Pons (tissue), 1 donor: ENCODE measurements around the gene STAB2.
"Not testable (repeated sequence)": the region's sequence is repeated elsewhere in the genome, so short reads cannot be mapped to it uniquely, and the experiment has no call there.

Experiments
- DNase-seq: peaks from one replicate; pipeline ENCODE4 v3.0.0-alpha.2; 2016; ENCODE audit warnings: low spot score

The STAB2 gene

DNA sequence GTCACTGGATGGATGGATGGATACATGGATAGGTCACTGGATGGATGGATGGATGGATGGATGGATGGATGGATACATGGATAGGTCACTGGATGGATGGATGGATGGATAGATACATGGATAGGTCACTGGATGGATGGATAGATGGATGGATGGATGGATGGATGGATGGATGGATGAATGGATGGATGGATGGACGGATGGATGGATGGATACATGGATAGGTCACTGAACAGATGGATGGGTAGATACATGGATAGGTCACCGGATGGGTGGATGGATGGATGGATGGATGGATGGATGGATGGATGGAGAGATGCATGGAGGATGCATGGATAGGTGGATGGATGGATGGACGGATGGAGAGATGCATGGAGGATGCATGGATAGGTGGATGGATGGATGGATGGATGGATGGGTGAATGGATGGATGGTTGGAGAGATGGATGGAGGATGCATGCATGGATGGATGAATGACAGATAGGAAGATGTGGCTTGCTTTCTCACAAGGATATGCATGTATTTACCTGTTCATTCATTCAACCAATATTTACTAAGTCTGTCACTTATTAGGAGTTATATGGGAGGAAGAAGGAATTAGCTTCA is 66.6 kb downstream of the STAB2 start:
- DNase-seq: not testable (repeated sequence)

DNA sequence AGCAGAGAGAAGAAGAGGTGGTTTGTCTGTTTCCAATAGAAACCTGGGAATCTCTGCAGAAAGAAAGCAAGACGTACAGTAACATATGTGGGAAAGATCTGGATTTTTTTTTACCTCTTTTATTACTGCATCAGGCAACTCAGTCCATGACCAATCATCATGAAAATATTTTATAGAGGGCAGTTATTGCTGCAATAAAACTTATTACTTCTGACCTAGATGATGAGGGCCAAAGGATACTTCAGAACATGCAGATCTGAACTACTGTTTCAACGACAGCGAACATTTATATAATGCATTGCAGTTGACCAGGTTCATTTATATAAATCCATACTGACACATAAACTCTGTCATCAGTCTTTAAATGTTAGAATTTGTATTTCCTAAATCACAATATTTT is 67.7 kb downstream of the STAB2 start:
- no peak for DNase-seq

DNA sequence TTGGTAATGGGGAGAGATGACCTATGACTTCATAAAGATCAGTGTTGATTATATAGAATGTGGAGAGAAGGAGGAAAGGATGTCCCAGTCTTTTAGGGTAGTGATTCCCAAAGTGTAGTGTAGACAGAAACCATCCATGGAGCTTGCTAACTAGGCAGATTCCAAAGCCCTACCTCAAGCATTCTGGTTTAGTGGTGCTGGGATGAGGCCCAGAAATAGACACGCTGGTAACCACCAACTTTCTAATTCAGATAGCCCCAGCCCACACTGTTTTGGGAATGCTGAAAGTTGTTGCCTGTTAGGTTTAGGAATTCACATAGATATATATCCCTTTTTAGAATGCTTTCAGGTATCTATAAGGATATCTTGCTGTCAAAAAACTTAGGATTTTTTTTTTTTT is 69.2 kb downstream of the STAB2 start:
- no peak for DNase-seq

DNA sequence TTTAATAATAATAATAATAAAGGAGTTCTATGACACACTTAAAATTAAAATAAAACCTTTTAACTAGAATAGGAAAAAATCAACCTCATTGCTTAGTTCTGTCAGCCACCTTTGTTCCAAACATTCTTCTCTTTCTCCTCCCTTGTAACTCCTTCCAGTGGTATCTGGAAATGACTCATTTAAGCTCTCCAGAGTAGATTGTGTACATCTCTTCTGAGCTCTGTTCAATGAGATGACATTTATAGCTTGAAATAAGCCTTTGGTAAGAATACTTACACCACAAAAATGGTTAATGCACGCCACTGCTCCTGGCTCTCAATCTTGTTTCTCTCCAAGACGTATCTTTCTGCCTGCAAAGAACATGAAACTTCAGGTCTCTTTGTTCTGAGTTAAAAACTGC is 70.3 kb downstream of the STAB2 start:
- DNase-seq: no peak

DNA sequence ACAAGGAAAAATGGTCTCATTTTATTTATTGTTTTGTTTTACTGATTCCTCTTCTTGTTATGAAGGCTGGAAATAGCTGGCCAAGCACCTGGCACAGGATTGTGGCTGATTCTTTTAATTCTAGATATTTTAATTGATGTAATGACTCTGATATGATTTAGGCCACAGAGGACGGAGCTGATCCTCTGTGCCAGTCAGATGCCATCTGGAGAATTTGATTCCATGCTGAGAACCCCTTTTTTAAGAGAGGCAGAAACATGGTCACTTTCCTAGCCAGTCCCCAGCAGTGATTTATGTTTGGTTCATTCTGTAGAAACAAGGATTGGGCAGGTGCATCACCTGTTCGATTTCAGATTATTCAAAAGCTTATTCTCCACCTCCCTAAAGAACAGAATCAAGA is 77.6 kb downstream of the STAB2 start:
- no peak for DNase-seq

DNA sequence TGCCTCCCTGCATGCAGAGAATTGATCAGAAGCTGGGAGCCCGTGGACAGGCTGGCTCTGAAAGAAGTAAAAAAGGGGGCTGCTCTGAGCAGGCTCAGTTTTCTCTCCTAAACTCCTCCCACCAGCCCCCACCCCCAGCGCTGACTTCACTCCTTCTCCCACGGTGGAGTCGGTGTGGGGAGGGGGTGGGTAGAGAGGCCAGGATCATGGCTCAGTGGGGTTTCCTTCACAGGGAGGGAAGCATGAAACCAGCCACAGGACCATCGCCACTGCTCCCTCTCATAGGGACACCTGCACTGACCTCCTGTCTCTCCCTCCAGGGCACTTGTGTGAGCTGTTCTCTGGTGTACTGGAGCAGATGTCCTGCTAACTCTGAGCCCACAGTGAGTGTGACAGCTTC is 78.9 kb downstream of the STAB2 start:
- no peak for DNase-seq

DNA sequence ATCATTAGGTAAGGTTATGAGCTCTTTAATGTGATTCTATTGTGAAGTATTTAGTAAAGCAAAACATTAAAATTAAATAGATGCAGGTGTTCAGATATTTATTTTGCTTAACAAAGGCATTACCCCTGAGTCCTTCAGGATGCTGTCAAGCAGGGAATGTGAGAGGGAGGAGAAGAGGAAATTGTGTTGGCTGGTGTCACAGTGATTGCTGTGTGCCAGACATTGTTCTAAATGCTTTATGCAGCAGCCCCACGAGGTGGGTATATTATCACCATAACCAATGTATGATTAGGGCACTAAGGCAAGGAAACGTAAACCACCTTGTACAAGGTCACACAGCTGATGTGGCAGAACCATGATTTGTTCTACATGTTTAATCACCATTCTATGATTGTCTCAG is 80.1 kb downstream of the STAB2 start:
- DNase-seq: no peak

DNA sequence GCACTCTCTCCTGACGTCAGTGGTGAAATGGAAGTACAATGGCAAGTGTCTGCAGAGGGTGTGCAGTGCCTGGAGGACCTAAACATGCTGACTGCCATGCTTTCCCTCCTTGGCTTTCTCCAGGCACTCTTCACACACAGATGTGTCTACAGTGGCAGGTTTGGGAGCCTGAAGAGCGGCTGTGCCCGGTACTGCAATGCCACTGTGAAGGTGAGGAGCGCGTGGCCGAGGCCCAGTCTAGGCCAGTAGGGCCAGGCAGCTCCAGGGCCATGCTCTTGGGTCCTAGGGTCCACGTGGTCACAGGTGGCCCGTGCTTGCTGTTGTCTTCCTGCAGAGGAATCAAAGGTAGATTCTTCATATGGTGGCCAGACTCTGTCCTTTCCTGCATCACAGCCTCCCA is 81.4 kb downstream of the STAB2 start:
- DNase-seq: no peak

DNA sequence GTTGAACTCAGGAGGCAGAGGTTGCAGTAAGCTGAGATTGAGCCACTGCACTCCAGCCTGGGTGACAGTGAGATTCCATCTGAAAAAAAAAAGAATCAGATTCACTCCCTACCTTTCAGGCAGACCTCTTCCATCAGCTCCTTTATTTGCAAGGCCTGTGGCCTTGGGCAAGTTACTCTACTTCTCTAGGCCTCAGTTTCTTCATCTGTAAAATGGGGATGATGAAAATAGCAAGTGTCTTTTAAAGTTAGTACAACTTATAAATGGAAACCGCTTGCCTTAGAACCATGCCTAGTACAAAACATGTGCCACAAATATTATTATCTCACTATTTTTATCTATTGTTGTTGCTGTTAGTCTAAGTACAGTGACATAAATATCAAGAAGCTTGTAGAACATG is 84.3 kb downstream of the STAB2 start:
- DNase-seq: no peak

DNA sequence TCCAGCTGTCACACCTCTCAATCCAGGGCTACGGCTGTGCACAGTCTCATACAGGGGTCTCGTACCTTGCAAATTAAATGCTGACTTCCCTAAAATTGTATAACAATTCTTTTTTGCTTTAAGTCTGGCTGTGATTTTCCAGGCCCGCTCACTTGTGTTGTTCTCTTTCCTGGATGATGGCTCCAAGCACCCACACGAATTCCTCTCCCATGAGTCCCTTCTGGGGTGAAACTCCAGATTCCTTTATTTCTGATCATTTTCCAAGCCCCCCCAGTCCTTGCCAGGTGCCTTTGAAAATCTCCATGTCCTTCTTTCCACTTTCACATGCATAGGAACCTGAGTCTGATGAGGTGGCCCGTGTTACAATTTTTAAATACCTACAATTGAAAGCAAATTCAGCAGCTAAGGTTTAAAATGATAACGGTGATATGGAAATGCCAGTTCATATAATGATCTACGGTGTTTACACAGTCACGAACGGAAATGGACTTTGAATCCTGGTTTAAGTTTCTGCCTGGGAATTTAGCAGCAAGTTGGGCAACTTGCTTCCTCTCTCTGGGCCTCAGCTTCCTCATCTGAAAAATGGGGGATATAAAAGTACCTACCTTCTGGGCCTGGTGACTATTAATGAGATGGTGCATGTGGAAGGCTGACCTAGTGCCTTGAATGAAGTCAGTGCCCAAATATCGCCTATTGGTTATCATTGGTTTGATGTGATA is 85.5 kb downstream of the STAB2 start:
- DNase-seq: no peak

DNA sequence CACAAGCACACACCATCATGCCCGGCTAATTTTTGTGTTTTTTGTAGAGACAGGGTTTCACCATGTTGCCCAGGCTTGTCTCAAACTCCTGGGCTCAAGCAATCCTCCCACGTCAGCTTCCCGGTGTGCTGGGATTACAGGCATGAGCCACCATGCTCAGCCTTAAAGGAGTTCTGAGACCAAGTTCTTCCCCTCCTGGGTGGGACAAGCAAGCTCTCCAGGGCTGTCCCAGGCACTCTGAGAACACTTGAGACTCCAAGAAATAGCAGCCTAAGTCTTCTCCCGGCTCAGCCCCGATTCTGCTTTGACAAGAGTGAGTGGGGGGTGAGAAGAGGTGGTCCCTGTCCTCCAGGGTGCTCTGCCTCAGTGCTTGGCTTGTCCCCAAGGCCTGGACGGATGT is 86.4 kb downstream of the STAB2 start:
- no peak for DNase-seq

DNA sequence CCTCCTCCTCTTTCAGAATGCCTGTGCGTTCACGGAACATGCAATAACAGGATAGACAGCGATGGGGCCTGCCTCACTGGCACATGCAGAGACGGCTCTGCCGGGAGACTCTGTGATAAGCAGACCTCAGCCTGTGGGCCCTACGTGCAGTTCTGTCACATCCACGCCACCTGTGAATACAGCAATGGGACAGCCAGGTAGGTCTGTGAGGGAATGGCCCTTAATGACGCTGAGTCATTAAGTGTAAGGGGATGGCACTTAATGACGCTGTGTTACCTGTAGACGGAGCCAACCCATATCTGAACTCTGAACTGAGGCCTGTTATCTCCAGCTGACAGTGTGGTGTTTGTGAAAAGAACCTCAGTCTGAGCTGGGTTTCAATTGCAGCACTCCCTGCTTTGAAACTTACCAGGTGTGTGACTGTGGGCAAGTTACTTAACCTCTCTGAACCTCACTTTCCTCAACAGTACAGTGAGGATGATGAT is 86.9 kb downstream of the STAB2 start:
- no peak for DNase-seq

DNA sequence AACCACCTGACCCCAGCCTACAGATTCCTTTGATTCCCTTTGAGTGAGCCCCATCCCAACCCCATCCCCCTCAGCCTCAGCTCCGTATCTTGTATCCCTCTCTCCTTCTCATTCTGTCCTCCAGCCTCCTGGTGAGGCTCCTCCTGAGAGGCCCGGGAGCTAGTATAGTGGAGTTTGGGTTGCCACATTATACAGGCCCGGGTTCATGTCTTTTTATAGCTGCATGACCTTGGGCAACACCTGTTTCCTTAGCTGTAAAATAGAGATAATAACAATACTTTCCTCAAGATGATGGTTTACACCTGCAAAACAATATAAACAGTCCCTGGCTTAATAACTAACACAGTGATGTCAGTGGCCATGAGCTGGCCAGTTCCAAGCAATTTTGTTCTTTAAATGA is 89.8 kb downstream of the STAB2 start:
- DNase-seq: no peak

DNA sequence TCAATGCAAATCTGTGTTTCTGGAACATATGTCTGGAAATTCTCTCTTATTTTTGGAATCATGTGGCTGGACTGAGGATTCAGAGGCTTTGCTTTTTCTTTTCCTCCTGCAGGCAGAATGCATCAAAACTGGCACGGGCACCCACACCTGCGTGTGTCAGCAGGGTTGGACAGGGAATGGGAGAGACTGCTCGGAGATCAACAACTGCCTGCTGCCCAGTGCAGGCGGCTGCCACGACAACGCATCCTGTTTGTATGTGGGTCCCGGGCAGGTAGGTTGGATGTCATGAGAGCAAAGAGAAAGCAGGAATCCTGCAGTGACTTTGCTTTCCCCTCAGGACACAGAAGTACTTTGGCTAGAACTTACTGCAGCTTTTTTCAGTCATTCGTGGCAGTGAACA is 90.3 kb downstream of the STAB2 start:
- DNase-seq: no peak

DNA sequence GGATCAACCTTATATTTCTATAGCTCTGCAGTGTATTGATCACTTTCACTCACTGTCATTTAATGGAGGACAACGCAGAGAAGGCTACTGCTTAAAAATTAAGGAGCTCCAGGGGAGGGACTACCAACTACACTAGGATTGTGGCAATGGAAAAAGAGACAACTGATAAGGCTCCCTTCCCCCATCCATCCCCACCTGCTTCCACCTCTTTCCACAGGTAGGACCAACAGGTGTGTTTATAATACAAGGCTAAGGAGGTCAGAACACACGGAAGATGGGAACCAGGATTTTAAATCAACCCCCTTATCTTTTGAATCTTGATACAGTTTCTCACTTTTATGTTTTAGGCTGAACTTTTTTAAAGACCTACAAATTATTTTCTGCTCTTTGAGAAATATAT is 90.8 kb downstream of the STAB2 start:
- no peak for DNase-seq

DNA sequence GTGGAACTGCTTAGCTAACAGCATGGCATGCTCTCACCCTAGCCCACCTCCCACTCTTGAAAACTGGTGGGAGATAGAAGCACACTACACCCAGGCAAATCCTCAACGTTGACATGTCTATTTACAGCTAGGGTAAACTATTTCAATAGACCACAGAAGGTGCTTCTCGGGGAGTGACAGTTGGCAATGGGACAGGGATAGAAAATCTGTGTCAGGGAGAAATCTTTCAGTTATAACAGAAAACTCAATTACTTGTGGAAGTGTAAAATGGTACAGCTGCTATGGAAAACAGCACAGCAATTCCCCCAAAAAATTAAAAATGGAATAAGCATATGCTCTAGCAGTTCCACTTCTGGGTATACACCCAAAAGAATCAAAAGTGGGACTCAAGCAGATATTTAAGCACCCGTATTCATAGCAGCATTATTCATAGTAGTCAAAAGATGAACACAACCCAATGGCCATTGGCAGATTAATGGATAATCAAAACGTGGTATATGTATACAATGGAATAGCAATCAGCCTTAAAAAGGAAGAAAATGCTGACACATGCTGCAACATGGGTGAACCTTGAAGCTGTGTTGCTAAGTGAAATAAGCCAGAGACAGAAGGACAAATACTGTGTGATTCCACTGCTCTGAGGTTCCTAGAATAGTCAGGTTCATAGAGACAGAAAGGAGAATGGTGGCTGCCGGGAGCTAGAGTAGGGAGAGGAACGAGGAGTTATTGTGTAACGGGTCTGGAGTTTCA is 92.5 kb downstream of the STAB2 start:
- DNase-seq: no peak

DNA sequence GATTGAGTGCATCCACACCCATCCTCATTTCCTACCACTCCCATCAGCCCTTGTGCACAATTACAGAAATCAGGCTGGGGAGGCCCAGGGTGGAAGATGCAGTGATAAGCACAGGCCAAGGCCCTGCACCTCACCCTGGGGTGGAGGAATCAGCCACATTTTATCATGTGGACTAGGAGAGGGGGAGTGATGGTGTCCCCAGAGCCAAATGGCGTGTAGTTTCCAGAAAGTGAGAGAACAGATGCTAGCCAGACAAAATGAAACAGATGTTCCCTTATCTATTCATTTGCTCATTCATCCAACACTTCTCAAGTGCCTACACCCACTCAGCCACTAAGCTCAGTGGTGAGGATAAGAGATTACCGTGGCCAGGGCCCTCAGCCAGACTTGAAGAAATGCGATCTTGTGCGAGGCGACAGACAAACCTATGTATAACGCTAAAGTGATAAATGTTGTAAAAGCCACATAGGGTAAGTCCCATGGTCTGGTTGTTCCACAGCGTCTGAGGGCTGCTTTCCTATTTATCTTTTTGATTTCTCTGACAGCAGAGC is 93.6 kb downstream of the STAB2 start:
- no peak for DNase-seq

DNA sequence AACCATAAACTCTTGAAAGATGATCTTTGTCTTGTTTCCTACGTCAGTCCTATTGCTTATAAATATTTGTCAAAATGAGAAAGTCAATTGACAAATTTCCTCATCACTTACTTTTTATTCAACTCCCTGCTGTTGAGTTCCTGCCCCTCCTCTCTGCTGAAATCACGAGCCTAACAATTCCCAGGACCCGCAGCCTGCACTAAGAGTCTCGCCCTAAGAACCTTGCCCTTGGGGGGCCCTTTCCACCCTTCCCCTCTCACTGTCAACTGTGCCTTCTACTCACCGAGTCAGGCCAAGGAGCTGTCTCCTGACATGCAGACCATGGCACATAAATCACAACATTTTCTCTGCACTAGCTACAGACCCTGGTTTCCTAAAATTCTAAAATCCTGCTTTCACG is 99.0 kb downstream of the STAB2 start:
- no peak for DNase-seq

DNA sequence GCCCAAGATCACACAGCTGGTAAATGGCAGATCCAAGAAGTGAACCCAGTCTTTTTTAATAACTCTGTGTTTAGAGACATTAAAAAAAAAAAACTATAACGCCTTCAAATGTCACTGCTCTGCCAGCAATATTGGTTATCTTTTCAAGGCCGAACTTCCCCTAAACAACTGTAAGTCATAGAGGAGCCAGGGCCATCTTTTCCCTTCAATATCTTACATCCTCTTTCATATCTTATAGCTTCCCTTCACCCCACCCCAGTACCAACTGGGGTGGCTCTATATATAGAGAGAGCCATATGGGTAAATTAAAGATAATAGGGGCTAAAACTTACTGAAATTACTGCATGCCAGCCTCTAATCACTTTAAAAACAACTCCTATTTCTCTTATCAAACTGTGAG is 100.2 kb downstream of the STAB2 start:
- DNase-seq: no peak

DNA sequence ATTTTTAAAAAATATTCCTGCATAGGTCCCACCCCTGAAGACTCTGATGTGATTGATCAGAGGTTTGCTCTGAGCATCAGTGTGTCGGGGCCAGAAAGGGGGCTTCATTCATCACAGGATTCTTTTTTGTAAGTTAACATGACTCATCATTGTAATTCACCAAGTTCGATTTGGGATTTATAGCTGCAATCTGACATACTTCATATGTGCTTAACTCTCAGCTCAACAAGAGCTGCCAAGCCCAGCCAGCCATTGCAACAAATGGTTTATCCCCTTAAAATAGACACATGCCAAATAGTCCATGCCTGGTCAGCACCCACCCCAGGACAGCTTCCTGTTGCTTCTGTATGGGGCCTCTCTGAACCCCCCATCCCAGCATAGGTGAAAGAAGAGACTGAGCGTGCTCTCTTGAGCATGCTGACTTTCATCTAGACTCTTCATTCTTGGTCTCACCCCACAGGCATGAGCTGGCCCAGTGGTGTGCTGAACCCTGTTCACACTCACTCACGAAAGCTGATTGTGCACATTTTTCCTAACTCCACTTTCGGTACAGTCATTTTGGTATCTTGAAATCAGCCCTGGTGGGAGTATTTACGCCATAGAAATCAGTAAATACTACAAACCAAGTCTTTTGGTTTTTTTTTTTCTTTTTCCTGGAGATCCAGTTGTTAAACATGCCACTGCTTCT is 101.4 kb downstream of the STAB2 start:
- DNase-seq: no peak

DNA sequence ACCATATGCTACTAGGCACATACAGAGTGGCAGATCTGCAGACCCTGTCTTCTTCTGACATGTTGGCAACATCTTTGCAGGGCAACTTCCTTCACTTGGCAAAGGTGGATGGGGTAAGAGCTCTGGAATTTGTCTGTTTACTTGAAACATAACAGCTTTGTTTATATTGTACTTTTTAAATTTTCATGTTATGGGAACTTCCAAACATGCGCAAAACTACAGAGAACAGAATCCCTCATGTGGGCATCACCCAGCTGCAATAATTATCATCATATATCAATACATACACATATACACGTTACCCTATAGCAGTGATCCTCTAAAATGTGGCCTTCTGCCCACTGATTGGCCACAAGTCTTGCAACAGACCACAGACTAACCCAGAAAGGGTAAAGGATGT is 103.4 kb downstream of the STAB2 start:
- DNase-seq: no peak

DNA sequence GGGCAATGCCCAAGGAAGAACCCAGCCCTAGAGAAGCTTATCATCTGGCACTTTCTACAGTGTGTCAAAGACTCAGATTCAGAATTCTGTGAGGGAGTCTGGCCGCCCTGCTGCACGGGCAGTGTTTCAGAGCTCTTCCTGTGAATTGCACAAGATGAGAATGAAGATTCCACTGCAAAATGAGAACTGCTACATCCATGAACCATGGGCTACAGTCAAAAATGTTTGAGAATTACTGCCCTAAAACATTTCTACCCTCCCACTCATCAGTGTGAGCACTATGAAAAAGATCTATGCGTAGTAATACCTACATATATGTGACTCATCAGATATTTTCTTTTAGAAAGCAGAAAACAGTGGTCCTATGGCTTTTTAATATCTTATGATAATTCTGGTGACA is 104.0 kb downstream of the STAB2 start:
- DNase-seq: no peak
